ENCODE results near the gene CD53. TPM values are rescaled to one million over a fixed set of nuclear protein-coding genes. Genes with fewer than 3 reads are reported as not detected.

The CD53 gene
- total and polyA plus RNA-seq, 9 of the 15 experiments (the other 6 are each of a cell fraction or from before 2014, with no cell fraction given) = 63.5 to 220 (median 131) TPM

- TF ChIP-seq MBD1 (CRISPR knock-in tag; IDR thresholded peaks at IDR 0.05) (no peak), POLR3G (IDR thresholded peaks at IDR 0.05; ENCODE audit: extremely low read depth, insufficient read length, insufficient replicate concordance) (no peak), DEAF1 (CRISPR knock-in tag; IDR thresholded peaks at IDR 0.05) (peak; percentile 30; the same call in 1 of the 2 replicates), ZNF583 (CRISPR knock-in tag; IDR thresholded peaks at IDR 0.05) (0 out of 2 replicates have a peak, but pooled peaks have one; percentile 41), CHCHD3 (CRISPR knock-in tag; IDR thresholded peaks at IDR 0.05) (no peak), STAT6 (CRISPR knock-in tag; IDR thresholded peaks at IDR 0.05) (no peak), TCF15 (CRISPR knock-in tag; IDR thresholded peaks at IDR 0.05) (no peak), KAT2B (IDR thresholded peaks at IDR 0.05; ENCODE audit: low read depth, low read length) (no peak), ZNF398 (CRISPR knock-in tag; IDR thresholded peaks at IDR 0.05) (no peak), TSC22D4 (tag; IDR thresholded peaks at IDR 0.05) (no peak), TEAD1 (CRISPR knock-in tag; IDR thresholded peaks at IDR 0.05) (peak in 1 of 2 experiments; percentile 36; a peak in 1 of 4 replicates), USF1 (CRISPR knock-in tag; IDR thresholded peaks at IDR 0.05) (no peak), BCL6 (CRISPR knock-in tag; IDR thresholded peaks at IDR 0.05) (no peak), RBM39 (optimal IDR thresholded peaks at IDR 0.05; ENCODE audit: low read depth, low read length) (no peak), VEZF1 (CRISPR knock-in tag; IDR thresholded peaks at IDR 0.05) (peak; percentile 59)
Measured at GRCh38 chr1:110879758-110880606, 7.0 kb downstream of the CD53 start (continued).

Data from K562 (cell line).